Keratinocyte (primary cell): ENCODE results near the gene CFAP299.

ENCODE experiments used
- CTCF ChIP-seq, 3 experiments: IDR thresholded peaks in 1 of 3; conservative IDR thresholded peaks in 1 of 3; optimal IDR thresholded peaks in 1 of 3; 2 replicates in 2 of 3; 3 replicates in 1 of 3; pipeline versions ENCODE3 to v1.5.1; 2011; ENCODE audit warnings: low read length in 3 of 3, mild to moderate bottlenecking in 3 of 3, moderate library complexity in 2 of 3, control low read depth in 1 of 3, inconsistent platforms in 1 of 3; ENCODE audit not compliant: insufficient read depth in 2 of 3; ENCODE audit errors: extremely low read depth in 1 of 3
- EZH2 ChIP-seq: IDR thresholded peaks from one replicate; pipeline ENCODE4 v1.6.1; 2012; ENCODE audit warnings: inconsistent platforms, mild to moderate bottlenecking, low read length, moderate library complexity

GRCh38 chr4:80295826-80296225 is 39.7 kb upstream of the CFAP299 start:
- no peak for TF ChIP-seq CTCF (optimal IDR thresholded peaks at IDR 0.05 in 1 of 3, IDR thresholded peaks at IDR 0.05 in 1 of 3, conservative IDR thresholded peaks at IDR 0.05 in 1 of 3; ENCODE audit: extremely low read depth in 1 of 3, insufficient read depth in 2 of 3, low read length in 3 of 3)
- TF ChIP-seq EZH2 = no peak
